GM10266 (cell line): Measurements from ENCODE around the gene WDR33.

ENCODE experiments used
- DNase-seq: peaks from one replicate; pipeline ENCODE4 v3.0.0; 2012; ENCODE audit errors: extremely low spot score
- CTCF ChIP-seq: IDR thresholded peaks from 2 replicates; pipeline ENCODE4 v1.5.1; 2012; ENCODE audit warnings: mild to moderate bottlenecking, low read depth; ENCODE audit not compliant: control insufficient read depth, insufficient read depth; ENCODE audit errors: missing control alignments

WDR33 gene

GRCh38 chr2:127700527-127701192 lies 110.3 kb downstream of the WDR33 start:
- DNase-seq = peak; percentile 89
- no peak for TF ChIP-seq CTCF

- no peak for DNase-seq
- TF ChIP-seq CTCF = no peak
These were observed 112.2 kb downstream of the WDR33 start for GRCh38 chr2:127698553-127699355.

- DNase-seq = no peak
- TF ChIP-seq CTCF = no peak
These were observed 113.3 kb downstream of the WDR33 start for GRCh38 chr2:127697482-127698180.

- TF ChIP-seq CTCF = peak; percentile 38
- peak; percentile 50 for DNase-seq
These were observed 115.2 kb downstream of the WDR33 start for GRCh38 chr2:127695491-127696472.

- no peak for DNase-seq
- TF ChIP-seq CTCF = no peak
These were observed 116.0 kb downstream of the WDR33 start for GRCh38 chr2:127694986-127695385.

- DNase-seq = no peak
These were observed 120.3 kb downstream of the WDR33 start for GRCh38 chr2:127690696-127691095.

More at GRCh38 chr2:127690696-127691095, 120.3 kb downstream of the WDR33 start:
- no peak for TF ChIP-seq CTCF
